H9 (cell line): Measurements from ENCODE around the gene TREML1. TPM values are rescaled to one million over a fixed set of nuclear protein-coding genes. Genes with fewer than 3 reads are reported as not detected.

Source experiments
- DNase-seq: peaks from one replicate; pipeline ENCODE4 v3.0.0-alpha.2; 2017
- H2AFZ ChIP-seq: one replicate; pipeline ENCODE4 v1.6.1; 2013; ENCODE audit warnings: mild to moderate bottlenecking, low read length, control low read depth, moderate library complexity
- H2AK5ac ChIP-seq: 2 replicates; pipeline ENCODE4 v1.6.1; 2013; ENCODE audit warnings: low read length, control low read depth, mixed read lengths; ENCODE audit not compliant: insufficient read length
- H2BK120ac ChIP-seq: one replicate; pipeline ENCODE4 v1.6.1; 2013; ENCODE audit warnings: low read depth, mild to moderate bottlenecking, low read length, control low read depth, inconsistent platforms; ENCODE audit not compliant: poor library complexity, severe bottlenecking
- H2BK12ac ChIP-seq: 2 replicates; pipeline ENCODE4 v1.6.1; 2013; ENCODE audit warnings: low read length, control low read depth, mixed read lengths, low read depth; ENCODE audit not compliant: insufficient read length
- H2BK15ac ChIP-seq: 2 replicates; pipeline ENCODE4 v1.6.1; 2013; ENCODE audit warnings: low read depth, low read length, control low read depth
- H2BK20ac ChIP-seq: one replicate; pipeline ENCODE4 v1.6.1; 2013; ENCODE audit warnings: low read depth, mild to moderate bottlenecking, low read length, control low read depth, inconsistent platforms; ENCODE audit not compliant: poor library complexity, severe bottlenecking
- H2BK5ac ChIP-seq: 2 replicates; pipeline ENCODE4 v1.6.1; 2013; ENCODE audit warnings: low read length, control low read depth, mixed read lengths; ENCODE audit not compliant: insufficient read length
- H3K14ac ChIP-seq: 2 replicates; pipeline ENCODE4 v1.6.1; 2013; ENCODE audit warnings: low read length, control low read depth; ENCODE audit not compliant: insufficient read depth
- H3K18ac ChIP-seq: 2 replicates; pipeline ENCODE4 v1.6.1; 2013; ENCODE audit warnings: low read depth, mild to moderate bottlenecking, mixed read lengths, low read length, control low read depth; ENCODE audit not compliant: insufficient read length
- H3K23ac ChIP-seq: 2 replicates; pipeline ENCODE4 v1.6.1; 2013; ENCODE audit warnings: low read length, control low read depth, mixed read lengths, low read depth; ENCODE audit not compliant: insufficient read length
- H3K23me2 ChIP-seq: 2 replicates; pipeline ENCODE4 v1.6.1; 2013; ENCODE audit warnings: low read depth, mild to moderate bottlenecking, mixed read lengths, low read length, control low read depth; ENCODE audit not compliant: insufficient read length, poor library complexity, severe bottlenecking
- H3K27ac ChIP-seq: 2 replicates; pipeline ENCODE4 v1.5.1; 2013; ENCODE audit warnings: low read length, control low read depth, mixed read lengths, low read depth; ENCODE audit not compliant: insufficient read length
- H3K27me3 ChIP-seq: 2 replicates; pipeline ENCODE4 v1.6.1; 2013; ENCODE audit warnings: low read length, control low read depth, inconsistent platforms; ENCODE audit not compliant: insufficient read depth
- H3K4ac ChIP-seq: 2 replicates; pipeline ENCODE4 v1.6.1; 2013; ENCODE audit warnings: low read depth, mild to moderate bottlenecking, control low read depth, inconsistent platforms, low read length, moderate library complexity
- H3K4me1 ChIP-seq: 2 replicates; pipeline ENCODE4 v1.6.1; 2013; ENCODE audit warnings: low read length, control low read depth, inconsistent platforms; ENCODE audit not compliant: insufficient read depth
- H3K4me2 ChIP-seq: 2 replicates; pipeline ENCODE4 v1.6.1; 2013; ENCODE audit warnings: low read length, control low read depth, mixed read lengths; ENCODE audit not compliant: insufficient read length, insufficient read depth
- H3K56ac ChIP-seq: 2 replicates; pipeline ENCODE4 v1.6.1; 2013; ENCODE audit warnings: low read depth, mild to moderate bottlenecking, mixed read lengths, low read length, control low read depth; ENCODE audit not compliant: insufficient read length
- H3K79me1 ChIP-seq: 2 replicates; pipeline ENCODE4 v1.6.1; 2013; ENCODE audit warnings: low read depth, mild to moderate bottlenecking, moderate library complexity, low read length, control low read depth, inconsistent platforms; ENCODE audit not compliant: insufficient read depth, poor library complexity, severe bottlenecking
- H3K79me2 ChIP-seq: 2 replicates; pipeline ENCODE4 v1.6.1; 2013; ENCODE audit warnings: low read length, control low read depth, inconsistent platforms; ENCODE audit not compliant: insufficient read depth
- H3K9ac ChIP-seq: 2 replicates; pipeline ENCODE4 v1.6.1; 2013; ENCODE audit warnings: low read length, control low read depth, mixed read lengths; ENCODE audit not compliant: insufficient read length; ENCODE audit errors: extremely low read depth
- H3K9me3 ChIP-seq: one replicate; pipeline ENCODE4 v1.6.1; 2013; ENCODE audit warnings: low read depth, low read length, inconsistent platforms; ENCODE audit not compliant: control insufficient read depth
- H3T11ph ChIP-seq: one replicate; pipeline ENCODE4 v1.6.1; 2013; ENCODE audit warnings: mild to moderate bottlenecking, low read length, control low read depth, inconsistent platforms
- H4K20me1 ChIP-seq: one replicate; pipeline ENCODE4 v1.6.1; 2013; ENCODE audit not compliant: control insufficient read depth, insufficient read length, insufficient read depth
- H4K5ac ChIP-seq: 2 replicates; pipeline ENCODE4 v1.6.1; 2013; ENCODE audit warnings: low read depth, mild to moderate bottlenecking, mixed read lengths, low read length, control low read depth; ENCODE audit not compliant: insufficient read length
- H4K8ac ChIP-seq: replicated peaks from 2 replicates; pipeline ENCODE4 v1.6.1; 2013; ENCODE audit warnings: low read length, control low read depth, mixed read lengths, low read depth; ENCODE audit not compliant: insufficient read length
- H4K91ac ChIP-seq: 2 replicates; pipeline ENCODE4 v1.6.1; 2013; ENCODE audit warnings: low read depth, mild to moderate bottlenecking, moderate library complexity, mixed read lengths, low read length, control low read depth; ENCODE audit not compliant: insufficient read length
- H3K27ac Mint-ChIP-seq, 3 experiments: 2 replicates in 2 of 3; 3 replicates in 1 of 3; pipeline ENCODE4 v1.8.0; 2020 to 2021; ENCODE audit warnings: mixed read lengths in 3 of 3, mild to moderate bottlenecking in 1 of 3, moderate library complexity in 1 of 3
- H3K27me3 Mint-ChIP-seq: 2 replicates; pipeline ENCODE4 v1.8.0; 2021; ENCODE audit warnings: low read depth, mild to moderate bottlenecking, moderate library complexity, mixed read lengths
- H3K36me3 Mint-ChIP-seq, 3 experiments: 2 replicates in 2 of 3; 3 replicates in 1 of 3; pipeline ENCODE4 v1.8.0; 2020 to 2021; ENCODE audit warnings: low read depth in 3 of 3, mixed read lengths in 3 of 3; ENCODE audit not compliant: insufficient read depth in 1 of 3
- H3K4me1 Mint-ChIP-seq, 2 experiments: 2 replicates each; pipeline ENCODE4 v1.8.0; 2020; ENCODE audit warnings: mixed read lengths in 2 of 2
- H3K4me3 Mint-ChIP-seq, 2 experiments: 2 replicates in 1 of 2; 3 replicates in 1 of 2; pipeline ENCODE4 v1.8.0; 2020 to 2021; ENCODE audit warnings: mild to moderate bottlenecking in 2 of 2, mixed read lengths in 2 of 2, moderate library complexity in 1 of 2
- H3K9me3 Mint-ChIP-seq, 2 experiments: 2 replicates in 1 of 2; 3 replicates in 1 of 2; pipeline ENCODE4 v1.8.0; 2020; ENCODE audit warnings: mild to moderate bottlenecking in 2 of 2, mixed read lengths in 2 of 2, moderate library complexity in 1 of 2
- WGBS: extraction: QIAGEN DNeasy Blood & Tissue Kit; methylation state at CpG from one replicate; pipeline ENCODE4 v1.1.7; 2013; ENCODE audit warnings: missing lambda C conversion rate, low lambda C conversion rate, mixed read lengths; ENCODE audit not compliant: insufficient read length; ENCODE audit errors: extremely low coverage; 5-methylcytosine and 5-hydroxymethylcytosine counted together
- total RNA-seq: library from RNA; stranded (reverse); gene quantifications from 2 replicates; pipeline ENCODE4 v1.2.1, GENCODE V29; 2021
- TF ChIP-seq, protein P1 (sequence below): fragments of 200-600 bp; sonication (generic); conservative IDR thresholded peaks from 3 replicates; pipeline ENCODE4 v1.8.0; 2021; ENCODE audit warnings: antibody characterized with exemption, mild to moderate bottlenecking

Gene TREML1
- total RNA-seq, 1 experiment from 2014 or later: not detected

DNA sequence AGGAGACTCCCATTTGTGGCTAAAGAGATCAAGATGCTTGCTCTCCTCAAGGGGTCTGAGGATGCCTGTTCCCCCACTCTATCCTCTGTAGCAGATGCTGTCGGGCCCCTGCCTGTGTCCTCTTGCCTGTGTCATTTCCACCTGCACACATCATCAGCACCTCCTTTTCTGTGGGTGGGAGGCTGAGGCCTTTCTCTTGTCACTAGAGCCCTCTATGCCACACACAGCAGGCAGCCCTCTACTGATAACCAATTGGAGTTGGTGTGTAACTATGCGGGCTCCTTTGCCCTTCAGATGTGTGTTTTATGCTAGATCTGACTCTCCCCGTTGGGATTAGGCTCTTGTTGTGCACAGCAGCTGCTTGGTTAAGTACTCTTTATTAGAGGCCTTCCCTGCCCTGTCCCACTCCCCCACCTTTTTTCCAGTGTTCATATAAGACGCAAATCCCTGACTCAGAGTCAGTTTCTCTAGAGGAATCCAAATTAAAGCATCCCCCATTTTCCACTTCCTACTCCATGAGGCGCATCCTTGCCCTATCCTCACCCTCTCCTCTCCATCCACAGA is 39.1 kb upstream of the TREML1 start:
- Histone ChIP-seq H2BK12ac (no peak overlapping the region), H3K23ac (no peak overlapping the region), H3K9me3 (peaks cover 10% of the 10 kb centered on the region), H4K20me1 (no peaks in the 10 kb centered on the region), H3K4me2 (no peak overlapping the region), H4K91ac (no peak overlapping the region), H2BK15ac (no peak overlapping the region), H3K9ac (no peak overlapping the region), H3K4ac (no peak overlapping the region), H3K56ac (no peak overlapping the region), H2BK5ac (no peak overlapping the region), H3K27me3 (no peaks in the 10 kb centered on the region), H3K14ac (no peak overlapping the region), H3K4me1 (no peaks in the 10 kb centered on the region), H3K27ac (no peak overlapping the region), H3K79me2 (no peaks in the 10 kb centered on the region), H2BK120ac (no peak overlapping the region), H4K5ac (no peak overlapping the region), H2AK5ac (no peak overlapping the region), H2AFZ (no peak overlapping the region), H4K8ac (no peak overlapping the region), H3K79me1 (no peaks in the 10 kb centered on the region), H2BK20ac (no peak overlapping the region), H3T11ph (no peak overlapping the region), H3K23me2 (no peaks in the 10 kb centered on the region), H3K18ac (no peak overlapping the region)
- H3K4me3 Mint-ChIP-seq: no peak overlapping the region
- WGBS: no CpG with 5 or more reads among the region's 5 CpGs
- peaks cover 14 to 15% of the 10 kb centered on the region in 2 experiments for H3K9me3 Mint-ChIP-seq
- peaks cover 0 to 7% of the 10 kb centered on the region in 2 experiments; a peak in 2 of 4 replicates for H3K4me1 Mint-ChIP-seq
- H3K27me3 Mint-ChIP-seq: peaks cover 22% of the 10 kb centered on the region
- peak overlapping the region in 1 of 3 experiments; percentile 53; a peak in 1 of 7 replicates for H3K27ac Mint-ChIP-seq
- DNase-seq: no peak
- TF ChIP-seq, protein P1, sequence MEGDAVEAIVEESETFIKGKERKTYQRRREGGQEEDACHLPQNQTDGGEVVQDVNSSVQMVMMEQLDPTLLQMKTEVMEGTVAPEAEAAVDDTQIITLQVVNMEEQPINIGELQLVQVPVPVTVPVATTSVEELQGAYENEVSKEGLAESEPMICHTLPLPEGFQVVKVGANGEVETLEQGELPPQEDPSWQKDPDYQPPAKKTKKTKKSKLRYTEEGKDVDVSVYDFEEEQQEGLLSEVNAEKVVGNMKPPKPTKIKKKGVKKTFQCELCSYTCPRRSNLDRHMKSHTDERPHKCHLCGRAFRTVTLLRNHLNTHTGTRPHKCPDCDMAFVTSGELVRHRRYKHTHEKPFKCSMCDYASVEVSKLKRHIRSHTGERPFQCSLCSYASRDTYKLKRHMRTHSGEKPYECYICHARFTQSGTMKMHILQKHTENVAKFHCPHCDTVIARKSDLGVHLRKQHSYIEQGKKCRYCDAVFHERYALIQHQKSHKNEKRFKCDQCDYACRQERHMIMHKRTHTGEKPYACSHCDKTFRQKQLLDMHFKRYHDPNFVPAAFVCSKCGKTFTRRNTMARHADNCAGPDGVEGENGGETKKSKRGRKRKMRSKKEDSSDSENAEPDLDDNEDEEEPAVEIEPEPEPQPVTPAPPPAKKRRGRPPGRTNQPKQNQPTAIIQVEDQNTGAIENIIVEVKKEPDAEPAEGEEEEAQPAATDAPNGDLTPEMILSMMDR: no peak
- H3K36me3 Mint-ChIP-seq: peaks cover 6 to 15% (median 11%) of the 10 kb centered on the region in 3 experiments
